ENCODE results near the gene GPRASP2.

- TF ChIP-seq, protein P1, sequence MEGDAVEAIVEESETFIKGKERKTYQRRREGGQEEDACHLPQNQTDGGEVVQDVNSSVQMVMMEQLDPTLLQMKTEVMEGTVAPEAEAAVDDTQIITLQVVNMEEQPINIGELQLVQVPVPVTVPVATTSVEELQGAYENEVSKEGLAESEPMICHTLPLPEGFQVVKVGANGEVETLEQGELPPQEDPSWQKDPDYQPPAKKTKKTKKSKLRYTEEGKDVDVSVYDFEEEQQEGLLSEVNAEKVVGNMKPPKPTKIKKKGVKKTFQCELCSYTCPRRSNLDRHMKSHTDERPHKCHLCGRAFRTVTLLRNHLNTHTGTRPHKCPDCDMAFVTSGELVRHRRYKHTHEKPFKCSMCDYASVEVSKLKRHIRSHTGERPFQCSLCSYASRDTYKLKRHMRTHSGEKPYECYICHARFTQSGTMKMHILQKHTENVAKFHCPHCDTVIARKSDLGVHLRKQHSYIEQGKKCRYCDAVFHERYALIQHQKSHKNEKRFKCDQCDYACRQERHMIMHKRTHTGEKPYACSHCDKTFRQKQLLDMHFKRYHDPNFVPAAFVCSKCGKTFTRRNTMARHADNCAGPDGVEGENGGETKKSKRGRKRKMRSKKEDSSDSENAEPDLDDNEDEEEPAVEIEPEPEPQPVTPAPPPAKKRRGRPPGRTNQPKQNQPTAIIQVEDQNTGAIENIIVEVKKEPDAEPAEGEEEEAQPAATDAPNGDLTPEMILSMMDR (IDR thresholded peaks at IDR 0.05; ENCODE audit: borderline replicate concordance, extremely low read depth, low read length, poor library complexity, severe bottlenecking), result no peak
- no peak for TF ChIP-seq EZH2 (IDR thresholded peaks at IDR 0.05; ENCODE audit: borderline replicate concordance, low read depth, low read length, severe bottlenecking)
Measured at GRCh38 chrX:102727761-102728160, 15.5 kb downstream of the GPRASP2 start.
